Stimulated activated CD8-positive, alpha-beta memory T cell treated with anti-CD3 and anti-CD28 coated beads, Interleukin-15, amount 100 ng/mL, for 48 hours (primary cell): ENCODE data around the gene GPBAR1.
"Not testable (repeated sequence)": the region's sequence is repeated elsewhere in the genome, so short reads cannot be mapped to it uniquely, and the experiment has no call there.

Experiments used
- DNase-seq, 2 donors: peaks; one replicate each; pipeline ENCODE4 v3.0.0-alpha.2; 2020; ENCODE audit warnings: low read depth in 2 of 2

GPBAR1 gene

DNA sequence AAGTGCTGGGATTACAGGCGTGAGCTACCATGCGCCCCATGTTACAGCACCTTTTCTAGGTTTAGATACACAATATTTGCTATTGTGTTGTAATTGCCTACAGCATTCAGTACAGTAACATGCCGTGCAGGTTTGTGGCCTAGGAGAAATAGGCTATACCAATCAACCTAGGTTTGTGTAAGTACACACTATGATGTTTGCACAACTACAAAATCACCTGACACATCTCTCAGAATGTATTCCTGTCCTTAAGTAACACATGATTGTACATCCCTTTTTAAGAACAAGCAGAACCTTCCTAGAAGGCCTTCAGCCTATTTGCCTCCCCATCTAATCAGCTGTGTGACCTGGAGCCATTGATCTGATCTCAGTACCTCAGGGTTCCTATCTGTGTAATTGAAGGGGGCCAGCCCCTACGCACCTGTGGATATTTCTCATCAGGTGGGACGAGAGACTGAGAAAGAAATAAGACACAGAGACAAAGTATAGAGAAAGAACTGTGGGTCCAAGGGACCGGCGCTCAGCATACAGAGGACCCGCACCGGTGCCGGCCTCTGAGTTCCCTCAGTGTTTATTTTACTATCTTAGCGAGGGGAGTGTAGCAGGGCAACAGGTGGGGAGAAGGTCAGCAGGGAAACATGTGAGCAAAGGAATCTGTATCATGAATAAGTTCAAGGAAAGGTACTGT, 50.2 kb downstream of the GPBAR1 start:
- DNase-seq, result no peak

DNA sequence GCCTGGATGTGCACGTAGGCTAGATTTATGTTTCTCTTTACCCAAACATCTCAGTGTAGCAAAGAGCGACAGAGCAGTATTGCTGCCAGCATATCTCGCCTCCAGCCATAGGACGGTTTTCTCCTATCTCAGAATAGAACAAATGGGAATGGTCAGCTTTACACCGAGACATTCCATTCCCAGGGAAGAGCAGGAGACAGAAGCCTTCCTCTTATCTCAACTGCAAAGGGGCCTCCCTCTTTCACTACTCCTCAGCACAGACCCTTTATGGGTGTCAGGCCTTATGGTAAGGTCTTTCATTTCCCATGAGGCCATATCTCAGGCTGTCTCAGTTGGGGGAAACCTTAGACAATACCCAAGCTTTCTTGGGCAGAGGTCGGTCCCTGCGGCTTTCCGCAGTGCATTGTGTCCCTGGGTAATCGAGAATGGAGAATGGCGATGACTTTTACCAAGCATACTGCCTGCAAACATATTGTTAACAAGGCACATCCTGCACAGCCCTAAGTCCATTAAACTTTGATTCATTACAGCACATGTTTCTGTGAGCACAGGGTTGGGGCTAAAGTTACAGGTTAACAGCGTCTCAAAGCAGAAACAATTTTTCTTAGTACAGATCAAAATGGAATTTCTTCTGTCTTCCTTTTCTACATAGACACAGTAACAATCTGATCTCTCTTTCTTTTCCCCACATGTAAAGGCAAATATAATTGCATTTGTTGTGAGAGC, 50.9 kb downstream of the GPBAR1 start:
- DNase-seq, result not testable (repeated sequence)

DNA sequence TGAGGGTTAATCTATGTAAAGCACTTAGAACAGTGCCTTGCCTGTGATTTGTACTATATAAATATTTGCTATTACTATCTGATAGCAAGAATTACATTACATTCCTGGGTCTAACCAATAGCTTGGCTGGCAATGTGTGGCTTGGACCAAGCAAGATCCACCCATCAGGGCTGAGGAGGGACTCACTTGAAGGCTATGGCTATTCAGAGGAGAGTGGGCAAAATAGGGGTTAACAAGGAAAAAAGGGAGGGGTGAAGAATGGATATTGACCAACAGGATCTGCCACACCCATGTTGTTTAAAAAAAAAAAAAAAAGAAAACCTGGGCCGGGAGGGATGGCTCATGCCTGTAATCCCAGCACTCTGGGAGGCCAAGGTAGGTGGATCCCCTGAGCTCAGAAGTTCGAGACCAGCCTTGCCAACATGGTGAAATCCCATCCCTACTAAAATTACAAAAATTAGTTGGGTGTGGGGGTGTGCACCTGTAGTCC, 51.5 kb downstream of the GPBAR1 start:
- no peak for DNase-seq

DNA sequence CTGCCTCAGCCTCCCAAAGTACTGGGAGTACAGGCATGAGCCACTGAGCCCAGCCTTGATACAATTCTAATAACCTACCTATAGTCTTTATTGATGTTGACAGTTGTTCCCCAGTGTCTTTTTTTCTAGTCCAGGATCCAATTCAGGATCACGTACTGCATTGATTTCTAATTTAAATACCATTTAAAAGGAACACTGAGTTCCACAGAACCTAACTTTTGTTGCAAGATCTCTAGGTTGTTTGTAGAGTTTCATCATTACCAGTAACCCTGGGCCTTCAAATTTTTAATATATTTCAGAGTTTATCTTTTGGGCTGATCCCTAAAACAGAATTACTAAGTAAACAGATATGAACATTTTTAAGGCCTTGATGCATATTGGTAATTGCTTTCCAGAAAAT, 52.5 kb downstream of the GPBAR1 start:
- DNase-seq, result no peak
